ENCODE results near the gene COL9A2.

Gene COL9A2

DNA sequence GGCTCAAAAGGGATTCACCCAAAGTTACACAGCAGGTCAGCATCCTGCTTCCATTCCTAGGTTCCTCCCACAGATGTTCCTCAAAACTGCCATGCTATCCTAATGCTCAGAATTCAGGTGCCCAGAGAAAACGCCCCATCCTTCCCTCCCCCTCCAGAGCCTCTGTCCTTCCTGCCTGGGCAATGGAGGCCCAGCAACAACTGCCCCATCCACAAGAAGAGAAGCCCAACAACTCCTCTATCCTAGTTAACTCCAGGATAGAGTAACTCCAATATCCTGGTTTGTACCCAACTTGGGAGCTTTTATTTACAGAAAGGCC, 16.9 kb downstream of the COL9A2 start:
- H3K36me3 ChIP-seq (ENCODE audit: insufficient read depth, low read length) = no peaks in the 10 kb centered on the region
- H3K79me2 ChIP-seq (ENCODE audit: insufficient read depth, low read length) = no peaks in the 10 kb centered on the region
- H3K27ac ChIP-seq (ENCODE audit: low read length) = no peak overlapping the region
- ATAC-seq (ENCODE audit: insufficient read depth, low read depth) (no peak), DNase-seq (no peak)
- no peak overlapping the region for H3K4me2 ChIP-seq (ENCODE audit: insufficient read depth, low read length)
- no peaks in the 10 kb centered on the region for H4K20me1 ChIP-seq (ENCODE audit: insufficient read depth, low read length)
- TF ChIP-seq, protein P1, sequence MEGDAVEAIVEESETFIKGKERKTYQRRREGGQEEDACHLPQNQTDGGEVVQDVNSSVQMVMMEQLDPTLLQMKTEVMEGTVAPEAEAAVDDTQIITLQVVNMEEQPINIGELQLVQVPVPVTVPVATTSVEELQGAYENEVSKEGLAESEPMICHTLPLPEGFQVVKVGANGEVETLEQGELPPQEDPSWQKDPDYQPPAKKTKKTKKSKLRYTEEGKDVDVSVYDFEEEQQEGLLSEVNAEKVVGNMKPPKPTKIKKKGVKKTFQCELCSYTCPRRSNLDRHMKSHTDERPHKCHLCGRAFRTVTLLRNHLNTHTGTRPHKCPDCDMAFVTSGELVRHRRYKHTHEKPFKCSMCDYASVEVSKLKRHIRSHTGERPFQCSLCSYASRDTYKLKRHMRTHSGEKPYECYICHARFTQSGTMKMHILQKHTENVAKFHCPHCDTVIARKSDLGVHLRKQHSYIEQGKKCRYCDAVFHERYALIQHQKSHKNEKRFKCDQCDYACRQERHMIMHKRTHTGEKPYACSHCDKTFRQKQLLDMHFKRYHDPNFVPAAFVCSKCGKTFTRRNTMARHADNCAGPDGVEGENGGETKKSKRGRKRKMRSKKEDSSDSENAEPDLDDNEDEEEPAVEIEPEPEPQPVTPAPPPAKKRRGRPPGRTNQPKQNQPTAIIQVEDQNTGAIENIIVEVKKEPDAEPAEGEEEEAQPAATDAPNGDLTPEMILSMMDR (IDR thresholded peaks at IDR 0.05; ENCODE audit: borderline replicate concordance, extremely low read depth, low read length, poor library complexity, severe bottlenecking) = no peak
- no peak for TF ChIP-seq EZH2 (IDR thresholded peaks at IDR 0.05; ENCODE audit: borderline replicate concordance, low read depth, low read length, severe bottlenecking)
- no peak overlapping the region for H3K4me3 ChIP-seq (ENCODE audit: low read depth in 1 of 2, low read length in 2 of 2)
- H3K9me3 ChIP-seq (ENCODE audit: insufficient read depth, low read length, severe bottlenecking) = no peaks in the 10 kb centered on the region
- no peaks in the 10 kb centered on the region for H3K27me3 ChIP-seq (ENCODE audit: insufficient read depth, low read length, poor library complexity)
- H3K4me1 ChIP-seq (ENCODE audit: insufficient read depth, low read length) = no peaks in the 10 kb centered on the region
- no peak overlapping the region for H2AFZ ChIP-seq (ENCODE audit: low read depth, low read length)
- no peak overlapping the region for H3K9ac ChIP-seq (ENCODE audit: low read depth, low read length)

DNA sequence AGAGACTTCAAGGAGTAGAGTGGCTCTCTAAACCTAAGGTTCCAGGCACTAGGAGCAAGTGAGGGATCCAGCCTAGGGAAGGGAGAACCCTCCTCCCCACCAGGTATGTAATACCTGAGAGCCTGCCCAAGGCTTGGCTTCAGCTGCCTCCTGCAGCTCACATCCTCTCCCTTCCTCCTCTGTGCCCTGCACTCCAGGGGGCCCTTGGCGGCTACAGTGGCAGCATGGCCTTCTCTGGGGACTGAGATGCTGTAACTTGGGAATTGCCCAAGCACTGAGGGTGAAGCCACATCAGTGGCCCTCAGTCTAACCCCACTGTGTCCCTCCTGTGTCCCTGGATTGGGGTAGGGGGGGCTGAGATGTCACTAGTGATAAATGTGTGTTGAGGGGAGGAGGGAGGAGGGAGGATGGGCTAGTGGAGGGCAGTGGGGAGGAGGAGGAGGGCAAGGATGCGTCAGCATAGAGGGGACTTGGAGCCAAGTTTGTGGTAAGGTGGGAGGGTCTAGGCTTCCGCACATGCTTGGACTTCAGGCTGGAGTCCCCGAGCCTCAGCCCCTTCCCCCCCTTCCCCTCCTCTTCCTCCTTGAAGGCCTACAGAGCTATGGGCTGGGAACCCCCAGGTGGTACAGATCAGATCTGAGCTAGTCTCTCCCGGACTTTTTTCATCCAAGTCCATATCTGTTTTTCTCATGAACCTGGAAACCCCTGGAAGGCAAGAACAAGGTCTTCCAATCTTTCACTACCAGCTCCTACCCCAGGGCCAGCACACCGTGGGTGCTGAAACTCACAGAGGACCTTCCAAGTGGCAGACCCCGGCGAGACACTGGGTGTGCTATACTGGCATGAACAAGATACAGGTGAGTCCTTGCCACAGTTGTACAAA, 17.5 kb downstream of the COL9A2 start:
- DNase-seq (no peak), ATAC-seq (ENCODE audit: insufficient read depth, low read depth) (no peak)
- no peak overlapping the region for H3K27ac ChIP-seq (ENCODE audit: low read length)
- peaks cover 1% of the 10 kb centered on the region; the same call in 1 of the 2 replicates for H3K36me3 ChIP-seq (ENCODE audit: insufficient read depth, low read length)
- H3K9me3 ChIP-seq (ENCODE audit: insufficient read depth, low read length, severe bottlenecking) = no peaks in the 10 kb centered on the region
- no peaks in the 10 kb centered on the region for H3K79me2 ChIP-seq (ENCODE audit: insufficient read depth, low read length)
- H3K27me3 ChIP-seq (ENCODE audit: insufficient read depth, low read length, poor library complexity) = no peaks in the 10 kb centered on the region
- H3K4me3 ChIP-seq (ENCODE audit: low read depth in 1 of 2, low read length in 2 of 2) = no peak overlapping the region
- H3K4me1 ChIP-seq (ENCODE audit: insufficient read depth, low read length) = no peaks in the 10 kb centered on the region
- H3K4me2 ChIP-seq (ENCODE audit: insufficient read depth, low read length) = no peak overlapping the region
- H2AFZ ChIP-seq (ENCODE audit: low read depth, low read length) = no peak overlapping the region
- H3K9ac ChIP-seq (ENCODE audit: low read depth, low read length) = no peak overlapping the region
- no peaks in the 10 kb centered on the region for H4K20me1 ChIP-seq (ENCODE audit: insufficient read depth, low read length)
- TF ChIP-seq, protein P1 (IDR thresholded peaks at IDR 0.05; ENCODE audit: borderline replicate concordance, extremely low read depth, low read length, poor library complexity, severe bottlenecking) = no peak
- no peak for TF ChIP-seq EZH2 (IDR thresholded peaks at IDR 0.05; ENCODE audit: borderline replicate concordance, low read depth, low read length, severe bottlenecking)

DNA sequence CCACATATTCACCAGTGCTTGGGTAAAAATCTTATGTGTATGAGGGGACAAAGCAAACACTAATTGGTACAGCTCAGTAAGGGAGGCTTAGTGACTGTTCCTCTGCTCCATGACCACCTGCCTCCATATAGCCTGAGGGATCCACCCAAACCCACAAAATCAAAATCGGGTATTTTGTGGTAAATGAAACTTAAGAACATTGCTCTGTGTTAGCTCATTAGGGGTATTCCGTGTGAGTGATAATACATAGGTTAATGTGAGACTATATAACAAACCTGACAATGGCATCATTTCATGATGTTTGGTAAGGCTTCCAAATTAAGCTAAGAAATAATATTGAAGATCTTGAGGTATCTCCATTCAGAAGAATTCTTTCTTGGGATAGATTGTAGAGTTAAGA, 25.8 kb downstream of the COL9A2 start:
- H3K4me3 ChIP-seq (ENCODE audit: low read depth in 1 of 2, low read length in 2 of 2) = no peak overlapping the region
- no peaks in the 10 kb centered on the region for H4K20me1 ChIP-seq (ENCODE audit: insufficient read depth, low read length)
- H3K36me3 ChIP-seq (ENCODE audit: insufficient read depth, low read length) = peaks cover 70% of the 10 kb centered on the region

More for the DNA sequence above, 25.8 kb downstream of the COL9A2 start:
- H3K9ac ChIP-seq (ENCODE audit: low read depth, low read length) = no peak overlapping the region
- no peak overlapping the region for H3K4me2 ChIP-seq (ENCODE audit: insufficient read depth, low read length)
- no peak for DNase-seq
- H3K4me1 ChIP-seq (ENCODE audit: insufficient read depth, low read length) = no peaks in the 10 kb centered on the region
- no peak overlapping the region for H2AFZ ChIP-seq (ENCODE audit: low read depth, low read length)
- ATAC-seq (ENCODE audit: insufficient read depth, low read depth) = no peak
- TF ChIP-seq, protein P1 (IDR thresholded peaks at IDR 0.05; ENCODE audit: borderline replicate concordance, extremely low read depth, low read length, poor library complexity, severe bottlenecking) = no peak
- no peak for TF ChIP-seq EZH2 (IDR thresholded peaks at IDR 0.05; ENCODE audit: borderline replicate concordance, low read depth, low read length, severe bottlenecking)
- no peaks in the 10 kb centered on the region for H3K9me3 ChIP-seq (ENCODE audit: insufficient read depth, low read length, severe bottlenecking)
- no peak overlapping the region for H3K27ac ChIP-seq (ENCODE audit: low read length)
- no peaks in the 10 kb centered on the region for H3K79me2 ChIP-seq (ENCODE audit: insufficient read depth, low read length)
- no peaks in the 10 kb centered on the region for H3K27me3 ChIP-seq (ENCODE audit: insufficient read depth, low read length, poor library complexity)
